IPS DF 4.7 (cell line): ENCODE data around the gene SLC7A11.

Source experiments
- DNase-seq: peaks from one replicate; pipeline ENCODE4 v3.0.0-alpha.2; 2013; ENCODE audit warnings: low spot score; ENCODE audit errors: extremely low read depth

Gene SLC7A11

GRCh38 chr4:138164208-138164607 lies 77.9 kb downstream of the SLC7A11 start:
- DNase-seq = no peak

- DNase-seq = no peak
Observed at GRCh38 chr4:138163171-138163570, 79.0 kb downstream of the SLC7A11 start.

- DNase-seq = no peak
Observed at GRCh38 chr4:138162259-138162658, 79.9 kb downstream of the SLC7A11 start.

GRCh38 chr4:138161351-138161750 lies 80.8 kb downstream of the SLC7A11 start:
- DNase-seq = no peak

- DNase-seq = no peak
Observed at GRCh38 chr4:138158746-138159297, 83.3 kb downstream of the SLC7A11 start.

- no peak for DNase-seq
Observed at GRCh38 chr4:138140879-138141278, 101.3 kb downstream of the SLC7A11 start.

GRCh38 chr4:138138774-138139173 lies 103.4 kb downstream of the SLC7A11 start:
- no peak for DNase-seq

- no peak for DNase-seq
Observed at GRCh38 chr4:138135610-138136009, 106.5 kb downstream of the SLC7A11 start.

GRCh38 chr4:138118270-138118669 lies 123.9 kb downstream of the SLC7A11 start:
- DNase-seq = no peak

GRCh38 chr4:138115053-138115452 lies 127.1 kb downstream of the SLC7A11 start:
- no peak for DNase-seq

GRCh38 chr4:138114434-138114833 lies 127.7 kb downstream of the SLC7A11 start:
- DNase-seq = no peak
